CMK (cell line): Measurements from ENCODE around the gene MPP1.
"Not testable (repeated sequence)": the region's sequence is repeated elsewhere in the genome, so short reads cannot be mapped to it uniquely, and the experiment has no call there.

ENCODE experiments used
- DNase-seq: peaks from one replicate; pipeline ENCODE4 v3.0.0-alpha.2; 2010; ENCODE audit warnings: low read depth

MPP1 gene

DNA sequence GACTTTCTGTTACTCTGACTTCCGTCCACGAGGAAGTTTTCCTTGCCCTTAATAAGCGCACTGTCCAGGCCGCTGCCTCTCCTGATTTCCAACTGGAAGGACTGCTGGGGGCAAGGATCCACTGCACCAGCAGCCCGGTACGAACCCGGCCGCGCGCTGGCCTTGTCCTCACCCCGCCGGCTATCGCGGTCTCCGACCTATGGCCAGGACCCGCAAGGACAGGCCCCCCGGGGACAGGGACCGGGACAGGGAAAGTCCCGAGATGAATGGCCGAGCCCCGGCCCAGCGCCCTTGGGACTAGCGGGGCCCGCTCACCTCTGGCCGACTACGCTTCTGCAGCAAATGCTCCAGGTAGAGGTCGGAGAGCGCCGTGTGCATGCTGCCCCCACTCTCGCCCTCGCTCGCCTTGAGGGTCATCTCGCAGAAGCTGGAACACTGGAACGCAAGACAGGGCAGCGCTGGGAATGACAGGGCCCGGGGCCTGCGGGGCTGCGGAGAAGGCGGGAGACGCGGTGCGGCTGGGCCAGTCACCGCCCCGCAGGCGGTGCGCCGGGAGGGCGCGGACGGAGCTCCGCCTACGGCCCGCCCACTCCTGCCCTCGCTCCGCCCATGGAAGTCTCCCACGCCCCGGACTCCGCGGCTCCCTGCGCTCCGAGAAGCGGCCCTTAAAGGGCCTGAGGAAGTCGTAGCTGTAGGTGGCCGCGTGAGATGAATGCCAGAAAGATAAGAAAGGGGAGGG lies at the start of gene MPP1:
TSS of gene MPP1 (minus strand) at position 529 of the 739 bp plus-strand sequence. CDS start at position 417, 112 bp downstream.
- peak; percentile 73 for DNase-seq

DNA sequence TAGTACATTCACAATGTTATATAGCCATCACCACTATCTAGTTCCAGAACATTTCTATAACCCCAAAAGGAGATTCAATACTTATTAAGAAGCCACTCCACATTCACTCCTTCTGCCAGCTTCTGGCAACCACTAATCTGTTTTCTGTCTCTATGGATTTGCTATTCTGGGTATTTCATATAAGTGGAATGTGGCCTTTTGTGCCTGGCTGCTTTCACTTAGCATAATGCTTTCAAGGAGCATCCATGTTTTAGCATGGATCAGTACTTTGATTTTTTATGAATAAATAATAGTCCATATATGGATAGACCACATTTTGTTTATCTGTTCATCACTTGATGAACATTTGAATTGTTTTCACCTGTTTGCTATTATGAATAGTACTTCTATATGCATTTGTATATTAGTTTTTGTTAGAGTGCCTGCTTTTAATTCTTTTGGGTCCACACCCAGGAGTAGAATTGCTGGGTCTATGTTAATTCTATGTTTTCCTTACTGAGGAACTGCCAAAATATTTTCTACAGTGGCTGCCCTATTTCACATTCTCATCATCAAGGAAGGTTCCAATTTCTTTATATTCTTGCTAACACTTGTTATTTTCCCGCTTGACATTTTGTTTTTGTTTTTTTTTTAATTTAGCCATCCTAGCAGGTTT lies 45.8 kb upstream of the MPP1 start:
- no peak for DNase-seq

DNA sequence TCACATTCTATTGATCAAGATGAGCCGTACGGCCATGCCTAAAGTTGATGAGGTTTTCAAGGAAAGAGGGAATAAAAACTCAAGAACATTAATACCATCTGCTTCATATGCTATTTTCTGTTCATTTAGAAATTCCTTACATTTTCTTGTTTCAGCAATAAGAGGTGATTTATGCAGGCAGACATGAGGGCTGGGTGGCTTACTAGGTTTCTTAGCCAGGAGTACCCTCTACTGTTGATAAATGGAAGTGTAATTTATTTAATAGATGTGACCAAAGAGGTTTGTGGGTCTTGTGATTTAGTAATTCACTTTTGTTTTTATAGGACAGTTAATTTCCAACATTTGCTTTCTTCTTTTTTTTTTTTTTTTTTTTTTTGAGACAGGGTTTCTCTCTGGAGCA lies 35.6 kb upstream of the MPP1 start:
- peak; percentile 9 for DNase-seq

DNA sequence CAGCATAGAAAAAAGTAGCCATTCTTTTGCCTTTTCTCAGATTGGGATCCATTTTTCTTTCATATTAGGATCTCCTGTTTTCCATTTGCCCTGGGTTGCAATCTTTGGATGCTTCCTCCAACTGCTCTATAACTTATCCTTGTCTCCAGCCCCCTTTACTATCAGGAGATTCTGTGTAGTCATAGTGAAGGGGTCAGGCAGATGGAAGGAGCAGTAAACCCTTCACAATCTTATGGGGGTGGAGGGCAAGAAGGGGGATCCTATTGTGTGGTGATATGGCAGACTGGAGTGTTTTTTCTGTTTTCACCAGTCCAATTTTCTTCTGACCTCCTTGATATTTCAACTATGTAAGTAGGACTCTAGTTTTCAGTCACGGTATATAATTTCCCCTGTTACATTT lies 30.9 kb upstream of the MPP1 start:
- DNase-seq: no peak

DNA sequence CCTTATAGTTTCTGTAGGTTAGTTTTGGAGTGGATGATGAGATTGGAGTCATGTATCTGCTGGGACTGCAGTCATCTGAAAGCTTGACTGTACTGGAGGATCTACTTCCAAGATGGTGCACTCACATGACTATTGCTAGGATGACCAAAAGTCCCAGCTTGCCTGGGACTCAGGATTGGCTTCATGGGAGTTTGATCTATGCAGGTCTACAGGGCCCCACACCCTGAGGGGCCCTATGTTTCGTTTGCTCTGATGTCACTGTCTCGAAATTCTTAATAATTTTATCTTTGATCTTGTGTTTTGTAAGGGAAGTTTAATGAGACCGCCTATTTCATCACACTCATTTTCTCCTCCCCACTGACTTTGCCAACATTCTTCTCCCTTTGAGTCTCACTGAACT lies 29.3 kb upstream of the MPP1 start, which contains the start of gene SMIM9:
TSS of gene SMIM9 (minus strand) at position 101 of the 400 bp plus-strand sequence. CDS start 3,806 bp downstream, outside the sequence.
- no peak for DNase-seq

DNA sequence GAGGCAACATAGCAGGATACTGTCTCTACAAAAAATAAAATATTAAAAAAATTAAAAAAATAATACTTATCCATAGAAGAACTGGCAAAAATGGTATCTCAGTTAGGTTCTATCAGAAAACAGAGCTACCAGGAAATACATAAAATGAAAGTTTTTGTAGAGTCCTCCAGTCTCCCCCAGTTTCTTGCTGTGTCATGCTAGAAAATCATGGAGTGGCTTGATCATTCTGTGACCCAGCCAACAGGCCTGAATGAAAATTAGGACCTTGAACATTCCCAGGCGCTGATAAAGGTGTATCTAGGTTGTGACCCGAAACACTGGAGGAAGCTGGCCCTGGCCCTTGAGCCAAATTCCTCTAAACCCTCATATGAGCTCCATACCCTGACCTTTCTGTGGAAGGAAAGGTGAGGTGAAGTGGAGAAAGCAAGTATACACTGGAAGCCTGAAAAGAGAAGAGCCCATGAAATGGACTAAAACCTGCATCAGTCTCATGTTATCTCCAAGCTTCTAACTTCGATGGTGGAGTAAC lies 28.5 kb upstream of the MPP1 start:
- DNase-seq: no peak

DNA sequence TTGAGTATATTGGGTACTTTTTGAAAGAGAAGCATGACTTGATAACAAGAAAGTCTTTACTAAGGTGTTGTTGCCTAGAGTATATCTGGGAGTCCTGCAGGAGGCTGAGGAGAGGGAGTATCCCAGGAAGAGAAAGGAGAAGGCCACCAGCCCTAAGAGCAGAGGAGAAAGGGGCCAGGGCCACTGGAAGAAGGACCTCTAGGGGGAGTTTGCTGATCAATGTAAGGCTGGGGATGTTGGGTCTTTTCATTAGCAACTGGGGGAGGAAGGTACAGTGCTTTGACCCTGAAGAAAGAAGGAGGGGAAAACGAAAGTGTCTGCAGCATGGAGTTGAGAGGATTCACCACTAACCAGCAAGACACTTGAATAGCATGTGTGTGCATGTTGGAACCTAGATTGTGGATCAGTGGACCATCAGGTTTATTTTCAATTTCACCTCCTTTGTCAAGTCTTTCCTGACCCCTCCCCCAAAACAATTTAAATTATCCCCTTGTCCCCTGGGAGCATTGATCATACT lies 24.7 kb upstream of the MPP1 start:
- no peak for DNase-seq

DNA sequence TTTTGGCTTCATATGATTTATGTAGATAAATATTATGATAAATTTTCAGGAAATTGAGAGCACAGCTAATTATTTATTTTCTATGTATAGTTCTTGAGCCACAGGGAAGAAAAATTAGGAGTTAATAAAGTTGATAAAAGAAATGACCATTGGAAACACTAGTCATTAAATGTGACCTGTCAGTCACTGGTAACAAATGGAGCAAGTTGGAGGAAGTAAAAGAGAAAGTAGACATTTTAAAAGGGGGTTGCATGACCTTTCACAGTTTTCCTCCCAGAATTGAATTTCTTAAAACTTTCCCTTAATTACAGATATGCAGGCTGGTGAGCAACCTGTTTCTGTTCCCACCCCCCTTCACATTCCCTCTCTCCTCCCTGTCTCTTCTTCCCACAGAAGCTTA lies 23.8 kb upstream of the MPP1 start:
- no peak for DNase-seq

DNA sequence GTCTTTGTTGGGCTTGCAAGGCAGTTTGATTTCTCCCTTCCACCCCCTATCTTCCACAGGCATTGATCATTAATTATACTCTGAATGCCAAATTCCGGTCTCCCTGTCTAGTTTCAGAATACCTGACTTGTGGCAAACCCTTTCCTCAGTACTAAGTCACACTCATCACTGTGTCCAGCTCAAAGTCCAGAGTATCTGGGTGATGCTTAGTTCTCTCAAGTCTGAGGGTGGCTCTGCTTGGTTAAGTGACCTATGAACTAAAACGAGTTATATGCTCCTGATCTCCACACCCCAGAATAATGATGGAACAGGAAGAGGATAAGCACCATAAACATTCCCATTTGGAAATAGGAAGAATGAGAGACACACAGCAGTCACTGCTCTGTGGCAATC lies 22.7 kb upstream of the MPP1 start:
- no peak for DNase-seq

DNA sequence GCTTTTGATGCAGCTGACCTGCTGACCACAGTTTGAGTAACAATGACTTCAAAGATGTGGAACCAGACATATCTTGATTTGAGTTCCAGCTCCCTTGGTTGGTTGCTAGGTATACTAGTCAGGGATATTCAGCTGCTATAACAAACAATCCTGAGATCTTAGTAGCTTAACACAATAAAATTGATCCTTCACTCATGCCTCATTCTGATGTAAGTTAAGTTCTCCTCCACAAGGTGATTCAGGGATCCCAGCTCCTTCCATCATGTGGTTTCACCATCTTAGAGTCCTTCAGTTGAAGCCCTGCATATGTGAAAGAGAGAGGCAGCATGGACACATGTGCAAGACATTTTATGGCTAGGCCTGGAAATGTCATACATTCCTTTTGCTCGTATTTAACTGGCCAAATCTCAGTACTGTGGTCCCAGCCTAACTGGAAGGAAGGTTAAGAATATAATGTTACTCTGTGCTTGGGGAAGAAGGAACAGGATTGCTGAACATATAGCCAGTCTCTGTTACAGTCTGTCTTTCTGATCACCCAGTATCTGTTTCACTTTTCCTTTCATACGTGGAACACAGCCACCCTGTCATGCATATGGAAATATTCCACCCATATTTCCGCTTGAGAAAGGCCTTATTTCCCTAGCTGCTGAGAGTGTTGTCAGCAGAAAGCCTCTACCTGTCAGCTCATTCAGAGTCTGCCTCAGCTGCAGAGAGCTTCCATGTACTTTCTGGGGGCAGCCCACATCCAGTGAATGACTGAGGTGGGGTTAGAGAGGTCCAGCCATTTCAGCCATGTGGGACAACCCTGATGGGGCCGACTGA lies 22.1 kb upstream of the MPP1 start:
- DNase-seq: no peak

DNA sequence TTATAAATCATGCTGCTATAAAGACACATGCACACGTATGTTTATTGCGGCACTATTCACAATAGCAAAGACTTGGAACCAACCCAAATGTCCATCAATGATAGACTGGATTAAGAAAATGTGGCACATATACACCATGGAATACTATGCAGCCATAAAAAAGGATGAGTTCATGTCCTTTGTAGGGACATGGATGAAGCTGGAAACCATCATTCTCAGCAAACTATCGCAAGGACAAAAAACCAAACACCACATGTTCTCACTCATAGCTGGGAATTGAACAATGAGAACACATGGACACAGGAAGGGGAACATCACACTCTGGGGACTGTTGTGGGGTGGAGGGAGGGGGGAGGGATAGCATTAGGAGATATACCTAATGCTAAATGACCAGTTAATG lies 20.3 kb upstream of the MPP1 start:
- DNase-seq: not testable (repeated sequence)

DNA sequence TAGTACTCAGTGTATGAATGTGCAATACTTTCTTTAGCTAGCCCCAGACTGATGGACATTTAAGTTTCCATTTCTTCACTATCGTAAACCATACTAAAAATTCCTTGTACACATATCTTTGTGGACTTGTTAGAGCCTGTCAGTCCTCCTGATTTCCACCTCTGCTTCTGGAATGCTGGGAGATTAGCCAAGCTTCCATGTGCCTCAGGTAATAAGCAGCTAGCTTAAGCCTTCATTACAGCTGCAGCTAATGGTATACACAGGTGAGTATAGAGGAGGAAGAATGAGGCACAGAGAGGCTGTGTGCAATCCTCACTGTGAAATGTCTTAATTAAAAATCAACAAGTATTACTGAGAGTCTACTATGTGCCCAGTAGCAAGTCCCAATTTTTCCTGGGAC lies 19.4 kb upstream of the MPP1 start:
- no peak for DNase-seq

DNA sequence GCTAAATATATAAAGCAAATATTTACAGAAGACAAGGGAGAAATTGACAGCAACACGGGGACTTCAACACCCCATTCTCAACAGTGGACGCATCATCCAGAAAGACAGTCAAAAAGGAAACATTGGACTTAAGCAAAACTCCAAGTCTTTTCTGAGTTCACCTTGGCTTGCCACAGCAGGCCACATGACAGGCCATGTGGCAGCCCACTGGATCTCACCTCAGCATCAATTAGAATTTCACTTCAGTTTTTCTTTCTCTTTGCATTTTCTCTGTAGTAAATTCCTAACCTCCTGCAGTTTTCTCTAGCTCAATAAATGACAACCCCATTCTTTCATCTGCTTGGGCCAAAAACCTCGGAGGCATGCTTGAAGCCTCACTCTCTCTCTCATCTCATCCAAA lies 16.7 kb upstream of the MPP1 start:
- no peak for DNase-seq

DNA sequence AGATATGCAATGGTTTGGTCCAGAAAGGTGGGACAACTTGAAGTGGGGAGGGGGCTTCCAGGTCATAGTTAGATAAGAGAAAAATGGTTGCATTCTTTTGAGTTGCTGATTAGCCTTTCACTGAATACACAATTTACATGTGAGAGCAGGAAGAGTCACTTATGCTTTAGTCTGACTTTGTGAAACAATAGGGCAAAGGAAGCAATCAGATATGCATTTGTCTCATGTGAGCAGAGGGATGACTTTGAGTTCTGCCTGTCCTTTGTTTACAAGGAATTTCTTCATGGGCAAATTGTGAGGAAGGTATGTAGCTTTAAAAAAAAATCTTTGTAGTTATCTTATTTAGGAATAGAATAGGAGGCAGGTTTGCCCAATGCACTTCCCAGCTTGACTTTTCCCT lies 16.2 kb upstream of the MPP1 start:
- no peak for DNase-seq

DNA sequence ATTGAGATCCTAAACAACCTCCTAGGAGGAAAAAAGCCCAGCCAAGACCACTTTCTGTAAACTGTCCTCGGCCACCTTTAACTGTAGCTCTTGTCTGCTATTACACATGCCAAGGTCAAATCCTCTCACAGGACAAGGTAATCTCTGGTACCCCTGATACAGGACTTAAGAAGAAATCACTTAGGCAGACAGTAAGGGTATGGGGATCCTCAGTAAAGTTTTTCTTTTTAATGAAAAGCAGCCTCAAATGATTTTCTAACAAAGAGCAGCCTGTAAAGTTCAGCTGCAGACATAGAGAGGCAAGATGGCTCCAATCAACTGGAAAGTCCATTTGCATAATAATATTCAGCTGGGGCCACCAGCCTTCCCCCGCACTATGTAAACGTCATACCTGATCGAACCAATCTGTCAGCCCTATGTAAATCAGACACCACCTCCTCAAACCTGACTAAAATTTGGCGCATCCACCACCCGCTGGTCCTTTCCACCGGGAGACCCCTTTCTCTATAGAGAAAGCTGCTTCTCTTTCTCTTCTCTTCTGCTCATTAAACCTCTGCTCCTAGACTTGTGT lies 14.6 kb upstream of the MPP1 start:
- no peak for DNase-seq

DNA sequence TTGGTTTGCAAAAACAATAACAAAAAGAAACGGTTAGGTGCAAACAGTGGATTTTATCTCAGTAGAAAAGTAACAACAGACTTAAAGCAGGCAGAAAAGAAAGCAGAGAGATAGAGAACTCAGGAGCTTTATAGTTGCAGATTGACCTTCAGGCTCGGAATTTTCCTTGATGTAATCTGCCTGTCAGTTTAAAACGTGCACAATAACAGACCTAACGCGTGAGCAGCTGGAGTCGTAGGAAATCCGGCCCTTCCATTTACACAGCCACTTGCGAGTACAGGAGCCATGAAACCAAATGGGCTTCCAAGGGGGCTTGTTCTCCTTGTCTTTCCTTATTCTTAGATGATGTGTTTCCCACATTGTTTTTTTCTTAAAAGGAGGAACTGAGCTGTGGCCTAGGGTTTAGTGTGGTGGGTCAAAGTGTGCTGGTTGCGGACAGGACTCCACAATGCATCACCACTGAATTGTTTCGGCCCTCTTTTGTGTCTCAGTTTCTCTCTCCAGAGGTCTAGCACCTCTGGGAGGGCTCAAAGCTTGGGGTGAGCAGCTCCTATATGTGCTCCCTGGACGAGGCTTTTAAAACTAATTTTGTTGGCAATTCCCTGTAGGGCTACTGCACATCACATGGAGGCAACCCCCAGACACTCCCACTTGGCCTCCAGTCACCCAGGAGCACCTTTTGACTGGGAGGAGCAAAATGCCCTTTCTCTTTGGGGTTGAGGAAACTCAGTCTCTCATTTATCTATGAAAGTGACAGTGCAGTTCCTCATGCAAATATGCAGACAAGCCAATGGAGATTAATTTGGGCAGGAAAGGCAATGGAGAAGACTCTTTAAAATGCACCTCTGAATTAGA lies 13.9 kb upstream of the MPP1 start:
- no peak for DNase-seq

DNA sequence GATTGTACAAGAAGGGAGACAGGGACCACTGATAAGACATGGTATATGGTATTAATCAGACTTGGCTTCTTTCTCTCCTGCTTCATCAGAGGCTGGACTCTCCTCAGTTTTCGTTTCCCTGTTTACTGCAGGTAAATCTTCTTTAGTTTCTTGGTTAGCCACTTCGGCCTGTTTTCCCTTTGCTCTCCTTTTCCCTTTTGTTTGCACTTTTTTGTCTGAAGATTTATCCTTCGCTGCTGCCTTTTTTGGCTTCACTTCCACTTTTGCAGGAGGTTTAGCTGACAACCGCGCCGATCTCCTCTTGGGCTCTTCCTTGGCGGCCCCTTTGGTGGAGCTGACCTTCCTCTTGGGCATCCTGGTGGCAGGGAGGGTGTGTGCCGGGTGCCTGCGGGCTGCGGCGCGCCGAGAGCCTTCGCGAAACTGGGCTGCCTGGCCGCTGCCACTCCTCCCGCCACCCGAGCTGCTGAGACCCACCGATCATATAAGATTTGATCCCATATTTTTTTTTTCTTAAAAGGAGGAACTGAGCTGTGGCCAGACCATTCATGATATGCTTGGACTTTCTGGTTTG lies 11.8 kb upstream of the MPP1 start:
- not testable (repeated sequence) for DNase-seq

DNA sequence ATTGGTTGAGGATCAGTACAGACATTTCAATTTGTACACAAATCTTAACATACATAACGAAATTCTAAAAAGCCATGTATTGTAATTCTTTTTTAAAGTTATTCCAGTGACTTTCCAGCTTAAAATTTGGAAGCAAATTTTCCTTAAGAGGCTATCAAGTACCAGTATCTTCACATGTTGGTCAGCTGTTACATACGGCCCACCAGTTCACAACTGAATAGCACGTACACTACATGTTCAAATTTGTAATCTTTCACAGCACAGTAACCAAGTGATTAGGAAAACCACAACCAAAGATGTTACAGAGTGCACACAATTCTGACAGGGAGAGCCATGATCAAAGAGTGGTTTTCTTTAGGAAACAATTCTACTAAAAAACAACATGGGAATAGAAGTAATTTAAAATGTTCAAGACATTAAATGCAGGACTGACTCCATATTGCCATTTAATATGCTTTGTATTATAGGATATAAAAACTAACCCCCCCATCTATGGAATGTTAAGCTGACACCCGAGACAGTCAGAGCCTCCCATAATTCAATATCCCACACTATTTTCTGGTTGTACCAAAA lies 11.1 kb upstream of the MPP1 start:
- not testable (repeated sequence) for DNase-seq

DNA sequence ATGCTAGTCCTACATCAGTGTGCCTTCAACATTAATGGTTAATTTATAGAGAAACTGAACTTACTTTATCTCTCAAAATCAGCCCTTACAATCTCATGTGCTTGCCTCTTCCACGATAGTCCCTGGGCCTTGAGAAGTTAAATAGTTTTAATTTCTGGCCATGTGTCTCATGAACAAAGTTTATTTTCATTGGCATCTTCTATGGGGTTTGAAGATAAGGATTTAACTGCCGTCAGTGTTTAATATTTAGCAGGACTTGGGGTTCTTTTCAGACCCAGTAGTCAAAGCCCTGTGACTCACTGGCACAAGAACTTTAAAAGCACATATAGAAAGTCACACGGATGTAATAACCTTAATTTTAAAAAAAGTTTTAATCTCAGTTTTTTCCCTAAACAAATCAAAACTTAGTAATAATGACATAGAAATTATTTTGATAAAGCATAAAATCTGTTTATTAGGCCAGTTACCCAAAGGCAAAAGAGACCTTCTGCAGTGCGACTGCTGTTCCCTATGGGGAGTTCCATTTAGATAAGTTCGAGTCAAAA lies 10.1 kb upstream of the MPP1 start:
- no peak for DNase-seq

DNA sequence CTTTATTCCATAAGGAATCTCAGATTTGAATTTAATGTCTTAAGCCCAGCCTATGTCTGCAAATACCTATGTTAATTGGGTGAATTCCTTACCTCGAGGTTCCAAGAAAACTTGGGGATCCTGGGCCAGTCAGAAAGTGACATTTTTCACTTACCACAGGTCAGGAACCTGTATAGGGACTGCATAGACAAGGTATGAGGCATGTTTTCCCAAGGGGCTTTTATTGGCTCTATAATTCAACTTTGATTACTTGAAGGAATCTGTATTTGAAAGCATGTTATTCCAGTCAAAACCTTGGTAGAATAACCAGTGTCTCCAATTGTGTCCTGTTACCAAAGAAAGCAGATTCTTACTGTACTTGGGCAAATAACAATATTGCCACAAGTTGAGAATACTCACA lies 8.5 kb upstream of the MPP1 start:
- no peak for DNase-seq
